Loucy (cell line): ENCODE results near the gene TMPRSS11A.
A peak's percentile ranks its signal among the peaks of the same experiment; 100 is the strongest.

ENCODE experiments used
- H2AFZ ChIP-seq: fragments of 200-600 bp; sonication (generic); 2 replicates; pipeline ENCODE4 v1.6.0; 2016; ENCODE audit warnings: antibody characterized with exemption, mild to moderate bottlenecking, low read length, moderate library complexity
- H3F3A ChIP-seq: fragments of 200-600 bp; 2 replicates; pipeline ENCODE4 v1.6.0; 2016; ENCODE audit warnings: antibody characterized with exemption, low read depth, mild to moderate bottlenecking
- H3K27me3 ChIP-seq: fragments of 200-600 bp; sonication (generic); 2 replicates; pipeline ENCODE4 v1.6.1; 2014; ENCODE audit warnings: low read length, mild to moderate bottlenecking; ENCODE audit not compliant: insufficient read depth, poor library complexity, severe bottlenecking
- H3K36me3 ChIP-seq: fragments of 200-600 bp; sonication (generic); 2 replicates; pipeline ENCODE4 v1.6.1; 2016; ENCODE audit warnings: low read length; ENCODE audit not compliant: insufficient read depth
- H3K4me1 ChIP-seq: fragments of 200-600 bp; sonication (generic); 2 replicates; pipeline ENCODE4 v1.5.1; 2014; ENCODE audit warnings: low read length, mild to moderate bottlenecking; ENCODE audit not compliant: insufficient read depth, poor library complexity, severe bottlenecking
- H3K4me2 ChIP-seq: fragments of 200-600 bp; sonication (generic); 2 replicates; pipeline ENCODE4 v1.6.0; 2014; ENCODE audit warnings: antibody characterized with exemption, low read length, low read depth, mild to moderate bottlenecking; ENCODE audit not compliant: poor library complexity, severe bottlenecking
- H3K4me3 ChIP-seq: fragments of 200-600 bp; sonication (generic); 2 replicates; pipeline ENCODE4 v1.5.1; 2014; ENCODE audit warnings: low read length, mild to moderate bottlenecking, mixed read lengths; ENCODE audit not compliant: poor library complexity, severe bottlenecking
- H3K79me2 ChIP-seq: fragments of 200-600 bp; sonication (generic); 2 replicates; pipeline ENCODE4 v1.6.1; 2014; ENCODE audit warnings: low read length; ENCODE audit not compliant: insufficient read depth
- H3K9ac ChIP-seq: fragments of 200-600 bp; sonication (generic); 2 replicates; pipeline ENCODE4 v1.6.0; 2014; ENCODE audit warnings: mild to moderate bottlenecking, low read depth, low read length, moderate library complexity; ENCODE audit not compliant: poor library complexity, severe bottlenecking
- H3K9me2 ChIP-seq: fragments of 200-600 bp; sonication (generic); replicated peaks from 2 replicates; pipeline ENCODE4 v1.6.1; 2016; ENCODE audit warnings: low read depth, low read length, mixed read lengths
- H3K9me3 ChIP-seq: fragments of 200-600 bp; sonication (generic); 2 replicates; pipeline ENCODE4 v1.6.1; 2014; ENCODE audit warnings: mild to moderate bottlenecking, antibody characterized with exemption, low read length, low read depth; ENCODE audit not compliant: insufficient read depth
- H4K20me1 ChIP-seq: fragments of 200-600 bp; sonication (generic); 2 replicates; pipeline ENCODE4 v1.6.0; 2014; ENCODE audit warnings: antibody characterized with exemption, low read length, mild to moderate bottlenecking; ENCODE audit not compliant: insufficient read depth, poor library complexity, severe bottlenecking
- EZH2phosphoT487 ChIP-seq: fragments of 200-600 bp; IDR thresholded peaks from 2 replicates; pipeline ENCODE4 v1.6.1; 2018; ENCODE audit warnings: antibody characterized with exemption, mild to moderate bottlenecking, moderate library complexity, borderline replicate concordance
- TF ChIP-seq, protein P1 (sequence below): fragments of 200-600 bp; sonication (generic); conservative IDR thresholded peaks from 2 replicates; pipeline ENCODE4 v1.5.1; 2014; ENCODE audit warnings: mild to moderate bottlenecking, antibody characterized with exemption, low read length

TMPRSS11A gene

DNA sequence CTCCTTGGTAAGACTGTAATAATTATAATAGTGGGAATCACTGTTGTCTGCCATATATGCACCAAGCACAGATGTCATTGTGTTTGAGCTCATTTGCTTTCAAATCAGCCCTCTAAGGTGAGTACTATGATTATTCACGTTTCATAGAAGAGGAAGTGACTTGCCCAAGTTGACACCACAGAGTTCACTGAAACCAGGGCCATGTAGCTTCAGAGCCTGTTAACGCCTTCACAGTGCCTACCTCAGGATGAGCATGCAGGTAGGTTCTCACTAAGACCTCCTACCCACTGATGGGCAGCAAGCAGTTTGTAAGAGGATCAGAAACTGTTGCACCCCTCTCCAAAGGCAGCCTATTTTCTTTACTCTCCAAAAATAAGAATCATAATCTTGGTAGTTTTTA lies 27.4 kb downstream of the TMPRSS11A start:
- Histone ChIP-seq H3K9me3 (no peaks in the 10 kb centered on the region), H2AFZ (no peak overlapping the region), H3K36me3 (no peaks in the 10 kb centered on the region), H3F3A (no peaks in the 10 kb centered on the region), H3K79me2 (no peaks in the 10 kb centered on the region), H4K20me1 (no peaks in the 10 kb centered on the region), H3K4me3 (no peak overlapping the region), H3K27me3 (no peaks in the 10 kb centered on the region), H3K9me2 (no peaks in the 10 kb centered on the region), H3K4me1 (peaks cover 18% of the 10 kb centered on the region), H3K4me2 (no peak overlapping the region), H3K9ac (no peak overlapping the region)
- TF ChIP-seq EZH2phosphoT487 = no peak
- TF ChIP-seq, protein P1, sequence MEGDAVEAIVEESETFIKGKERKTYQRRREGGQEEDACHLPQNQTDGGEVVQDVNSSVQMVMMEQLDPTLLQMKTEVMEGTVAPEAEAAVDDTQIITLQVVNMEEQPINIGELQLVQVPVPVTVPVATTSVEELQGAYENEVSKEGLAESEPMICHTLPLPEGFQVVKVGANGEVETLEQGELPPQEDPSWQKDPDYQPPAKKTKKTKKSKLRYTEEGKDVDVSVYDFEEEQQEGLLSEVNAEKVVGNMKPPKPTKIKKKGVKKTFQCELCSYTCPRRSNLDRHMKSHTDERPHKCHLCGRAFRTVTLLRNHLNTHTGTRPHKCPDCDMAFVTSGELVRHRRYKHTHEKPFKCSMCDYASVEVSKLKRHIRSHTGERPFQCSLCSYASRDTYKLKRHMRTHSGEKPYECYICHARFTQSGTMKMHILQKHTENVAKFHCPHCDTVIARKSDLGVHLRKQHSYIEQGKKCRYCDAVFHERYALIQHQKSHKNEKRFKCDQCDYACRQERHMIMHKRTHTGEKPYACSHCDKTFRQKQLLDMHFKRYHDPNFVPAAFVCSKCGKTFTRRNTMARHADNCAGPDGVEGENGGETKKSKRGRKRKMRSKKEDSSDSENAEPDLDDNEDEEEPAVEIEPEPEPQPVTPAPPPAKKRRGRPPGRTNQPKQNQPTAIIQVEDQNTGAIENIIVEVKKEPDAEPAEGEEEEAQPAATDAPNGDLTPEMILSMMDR = no peak

DNA sequence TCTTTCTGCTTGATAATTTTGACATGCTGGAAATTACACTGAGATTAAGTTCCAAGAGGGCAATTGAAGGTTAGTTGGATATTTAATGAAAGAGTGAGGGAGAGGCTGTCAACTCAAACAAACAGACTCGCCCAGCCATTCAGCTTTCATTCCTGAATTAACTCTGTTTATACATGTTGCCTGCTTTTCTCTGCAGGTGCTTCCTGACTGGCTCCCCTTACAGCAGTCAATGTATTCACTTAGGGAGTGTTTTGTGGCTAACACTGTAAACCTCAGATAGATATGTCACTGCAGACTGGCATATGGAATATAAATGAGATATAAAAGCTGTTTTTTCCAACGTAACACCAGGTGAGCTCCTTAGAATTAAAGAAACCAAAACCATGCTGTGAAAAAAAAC lies 28.7 kb downstream of the TMPRSS11A start:
- Histone ChIP-seq H4K20me1 (no peaks in the 10 kb centered on the region), H3K36me3 (no peaks in the 10 kb centered on the region), H3K4me1 (peaks cover 18% of the 10 kb centered on the region), H3K4me3 (peak overlapping the region; percentile 51), H3K79me2 (no peaks in the 10 kb centered on the region), H3K27me3 (no peaks in the 10 kb centered on the region), H3F3A (no peaks in the 10 kb centered on the region), H3K9ac (peak overlapping the region; percentile 47), H2AFZ (no peak overlapping the region), H3K4me2 (peak overlapping the region; percentile 73), H3K9me2 (no peaks in the 10 kb centered on the region), H3K9me3 (no peaks in the 10 kb centered on the region)
- TF ChIP-seq, protein P1 = no peak
- TF ChIP-seq EZH2phosphoT487 = no peak

DNA sequence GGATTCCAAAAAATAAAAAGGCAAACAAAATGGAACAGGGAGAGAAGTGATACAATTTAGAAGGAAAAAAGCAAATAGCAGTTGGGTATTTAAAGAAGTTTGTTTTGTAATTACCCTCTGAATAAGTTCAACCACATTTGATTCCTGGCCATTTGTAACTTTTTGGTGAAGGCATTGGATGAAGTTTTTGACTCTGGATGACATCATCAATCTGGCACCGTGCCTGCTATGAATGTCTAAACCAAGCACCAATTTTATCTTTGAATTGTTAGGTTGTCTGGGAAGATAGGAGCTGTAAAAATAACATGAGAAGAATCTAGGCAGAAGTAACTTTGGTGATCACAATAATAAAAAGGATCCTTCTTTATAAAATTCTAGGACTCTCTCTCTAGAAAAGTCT lies 29.5 kb downstream of the TMPRSS11A start:
- Histone ChIP-seq H3K9ac (peak overlapping the region; percentile 47), H3K4me2 (peak overlapping the region; percentile 73)
- TF ChIP-seq, protein P1 = no peak
- no peak for TF ChIP-seq EZH2phosphoT487

More for the DNA sequence above, 29.5 kb downstream of the TMPRSS11A start:
- Histone ChIP-seq H3F3A (no peaks in the 10 kb centered on the region), H3K27me3 (no peaks in the 10 kb centered on the region), H3K79me2 (no peaks in the 10 kb centered on the region), H3K4me1 (peaks cover 22% of the 10 kb centered on the region), H3K36me3 (no peaks in the 10 kb centered on the region), H3K9me3 (no peaks in the 10 kb centered on the region), H4K20me1 (no peaks in the 10 kb centered on the region), H3K4me3 (no peak overlapping the region), H2AFZ (no peak overlapping the region; the same call in 1 of the 2 replicates), H3K9me2 (no peaks in the 10 kb centered on the region)
